ENCODE data around the gene RNPS1.

- TF ChIP-seq GATA2 (CRISPR knock-in tag; IDR thresholded peaks at IDR 0.05) (no peak), HDAC2 (IDR thresholded peaks at IDR 0.05) (no peak), ZNF134 (CRISPR knock-in tag; conservative IDR thresholded peaks at IDR 0.05) (no peak), CTCF (IDR thresholded peaks at IDR 0.05 in 2 of 3, conservative IDR thresholded peaks at IDR 0.05 in 1 of 3; ENCODE audit: insufficient read depth in 2 of 3, low read depth in 1 of 3, low read length in 3 of 3) (no peak), CBX5 (IDR thresholded peaks at IDR 0.05; ENCODE audit: borderline replicate concordance, low read depth) (no peak), FOS (IDR thresholded peaks at IDR 0.05; ENCODE audit: extremely low read depth, insufficient read length) (no peak), RBM17 (IDR thresholded peaks at IDR 0.05; ENCODE audit: borderline replicate concordance, low read depth, low read length) (no peak), SIX5 (IDR thresholded peaks at IDR 0.05; ENCODE audit: borderline replicate concordance in 1 of 2, insufficient read depth in 1 of 2, low read depth in 1 of 2, low read length in 2 of 2) (no peak), POLR2H (tag; IDR thresholded peaks at IDR 0.05; ENCODE audit: low read depth) (no peak), SRF (CRISPR knock-in tag; IDR thresholded peaks at IDR 0.05) (no peak), ZNF780A (CRISPR knock-in tag; IDR thresholded peaks at IDR 0.05) (no peak), POLR2A (conservative IDR thresholded peaks at IDR 0.05) (no peak)
- TF ChIP-seq, protein P1, sequence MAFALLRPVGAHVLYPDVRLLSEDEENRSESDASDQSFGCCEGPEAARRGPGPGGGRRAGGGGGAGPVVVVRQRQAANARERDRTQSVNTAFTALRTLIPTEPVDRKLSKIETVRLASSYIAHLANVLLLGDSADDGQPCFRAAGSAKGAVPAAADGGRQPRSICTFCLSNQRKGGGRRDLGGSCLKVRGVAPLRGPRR (CRISPR knock-in tag; IDR thresholded peaks at IDR 0.05), result no peak
These were observed 5.6 kb upstream of the RNPS1 start for GRCh38 chr16:2273484-2273883.

All from K562 (cell line).